ENCODE measurements around the gene SP8. TPM values are rescaled to one million over a fixed set of nuclear protein-coding genes. Genes with fewer than 3 reads are reported as not detected.

Gene SP8
- total and polyA plus RNA-seq, 4 donors = not detected

DNA sequence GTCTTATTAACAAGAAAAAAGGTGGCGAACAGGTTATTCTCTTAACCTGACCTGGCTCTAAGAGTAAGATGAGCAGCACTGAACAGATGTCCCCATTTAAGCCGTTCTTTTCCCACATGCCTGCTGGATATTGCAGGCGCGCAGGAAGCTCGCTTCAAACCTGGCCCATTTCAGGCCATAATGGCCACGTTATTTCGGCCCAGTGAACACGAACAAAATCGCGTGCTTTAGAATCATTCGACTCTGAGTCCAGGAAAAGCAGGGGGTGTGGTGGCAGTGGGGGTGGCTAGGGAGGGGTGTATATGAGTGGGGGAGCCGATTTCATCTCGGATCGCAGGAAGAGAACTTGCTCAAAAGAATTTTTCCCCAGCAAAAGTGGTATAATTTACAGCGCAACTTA lies 6.6 kb upstream of the SP8 start:
- Histone ChIP-seq H3K27me3 (ENCODE audit: control insufficient read depth in 4 of 4, insufficient read depth in 4 of 4, low read length in 3 of 4) (peaks cover 16 to 60% (median 38%) of the 10 kb centered on the region in 4 donors), H3K4me3 (ENCODE audit: low read depth in 1 of 3, low read length in 3 of 3) (no peak overlapping the region), H3K36me3 (ENCODE audit: control insufficient read depth in 4 of 4, insufficient read depth in 3 of 4, low read depth in 1 of 4, low read length in 3 of 4) (no peaks in the 10 kb centered on the region), H3K4me1 (ENCODE audit: control insufficient read depth in 4 of 4, insufficient read depth in 4 of 4, low read length in 3 of 4) (peaks cover 7 to 13% (median 10%) of the 10 kb centered on the region in 4 donors), H3K27ac (ENCODE audit: low read depth in 1 of 2, low read length in 2 of 2) (no peak overlapping the region), H3K9ac (ENCODE audit: low read depth in 1 of 2, low read length in 2 of 2) (no peak overlapping the region), H3K9me3 (ENCODE audit: control insufficient read depth in 4 of 4, low read length in 3 of 4) (peaks cover 0 to 3% (median 1%) of the 10 kb centered on the region in 4 donors)
- no peak for TF ChIP-seq EGR1 (IDR thresholded peaks at IDR 0.05; ENCODE audit: low read depth in 2 of 2)
- TF ChIP-seq, protein P1, sequence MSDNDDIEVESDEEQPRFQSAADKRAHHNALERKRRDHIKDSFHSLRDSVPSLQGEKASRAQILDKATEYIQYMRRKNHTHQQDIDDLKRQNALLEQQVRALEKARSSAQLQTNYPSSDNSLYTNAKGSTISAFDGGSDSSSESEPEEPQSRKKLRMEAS (IDR thresholded peaks at IDR 0.05) = no peak
- TF ChIP-seq, protein P2, sequence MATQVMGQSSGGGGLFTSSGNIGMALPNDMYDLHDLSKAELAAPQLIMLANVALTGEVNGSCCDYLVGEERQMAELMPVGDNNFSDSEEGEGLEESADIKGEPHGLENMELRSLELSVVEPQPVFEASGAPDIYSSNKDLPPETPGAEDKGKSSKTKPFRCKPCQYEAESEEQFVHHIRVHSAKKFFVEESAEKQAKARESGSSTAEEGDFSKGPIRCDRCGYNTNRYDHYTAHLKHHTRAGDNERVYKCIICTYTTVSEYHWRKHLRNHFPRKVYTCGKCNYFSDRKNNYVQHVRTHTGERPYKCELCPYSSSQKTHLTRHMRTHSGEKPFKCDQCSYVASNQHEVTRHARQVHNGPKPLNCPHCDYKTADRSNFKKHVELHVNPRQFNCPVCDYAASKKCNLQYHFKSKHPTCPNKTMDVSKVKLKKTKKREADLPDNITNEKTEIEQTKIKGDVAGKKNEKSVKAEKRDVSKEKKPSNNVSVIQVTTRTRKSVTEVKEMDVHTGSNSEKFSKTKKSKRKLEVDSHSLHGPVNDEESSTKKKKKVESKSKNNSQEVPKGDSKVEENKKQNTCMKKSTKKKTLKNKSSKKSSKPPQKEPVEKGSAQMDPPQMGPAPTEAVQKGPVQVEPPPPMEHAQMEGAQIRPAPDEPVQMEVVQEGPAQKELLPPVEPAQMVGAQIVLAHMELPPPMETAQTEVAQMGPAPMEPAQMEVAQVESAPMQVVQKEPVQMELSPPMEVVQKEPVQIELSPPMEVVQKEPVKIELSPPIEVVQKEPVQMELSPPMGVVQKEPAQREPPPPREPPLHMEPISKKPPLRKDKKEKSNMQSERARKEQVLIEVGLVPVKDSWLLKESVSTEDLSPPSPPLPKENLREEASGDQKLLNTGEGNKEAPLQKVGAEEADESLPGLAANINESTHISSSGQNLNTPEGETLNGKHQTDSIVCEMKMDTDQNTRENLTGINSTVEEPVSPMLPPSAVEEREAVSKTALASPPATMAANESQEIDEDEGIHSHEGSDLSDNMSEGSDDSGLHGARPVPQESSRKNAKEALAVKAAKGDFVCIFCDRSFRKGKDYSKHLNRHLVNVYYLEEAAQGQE (IDR thresholded peaks at IDR 0.05) = no peak
- no peak for TF ChIP-seq RXRA (IDR thresholded peaks at IDR 0.05)
- no peak for TF ChIP-seq HNF4G (IDR thresholded peaks at IDR 0.05)
- TF ChIP-seq, protein P3, sequence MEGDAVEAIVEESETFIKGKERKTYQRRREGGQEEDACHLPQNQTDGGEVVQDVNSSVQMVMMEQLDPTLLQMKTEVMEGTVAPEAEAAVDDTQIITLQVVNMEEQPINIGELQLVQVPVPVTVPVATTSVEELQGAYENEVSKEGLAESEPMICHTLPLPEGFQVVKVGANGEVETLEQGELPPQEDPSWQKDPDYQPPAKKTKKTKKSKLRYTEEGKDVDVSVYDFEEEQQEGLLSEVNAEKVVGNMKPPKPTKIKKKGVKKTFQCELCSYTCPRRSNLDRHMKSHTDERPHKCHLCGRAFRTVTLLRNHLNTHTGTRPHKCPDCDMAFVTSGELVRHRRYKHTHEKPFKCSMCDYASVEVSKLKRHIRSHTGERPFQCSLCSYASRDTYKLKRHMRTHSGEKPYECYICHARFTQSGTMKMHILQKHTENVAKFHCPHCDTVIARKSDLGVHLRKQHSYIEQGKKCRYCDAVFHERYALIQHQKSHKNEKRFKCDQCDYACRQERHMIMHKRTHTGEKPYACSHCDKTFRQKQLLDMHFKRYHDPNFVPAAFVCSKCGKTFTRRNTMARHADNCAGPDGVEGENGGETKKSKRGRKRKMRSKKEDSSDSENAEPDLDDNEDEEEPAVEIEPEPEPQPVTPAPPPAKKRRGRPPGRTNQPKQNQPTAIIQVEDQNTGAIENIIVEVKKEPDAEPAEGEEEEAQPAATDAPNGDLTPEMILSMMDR (IDR thresholded peaks at IDR 0.05; ENCODE audit: low read depth, low read length, missing input control) = no peak
- TF ChIP-seq, protein P4, sequence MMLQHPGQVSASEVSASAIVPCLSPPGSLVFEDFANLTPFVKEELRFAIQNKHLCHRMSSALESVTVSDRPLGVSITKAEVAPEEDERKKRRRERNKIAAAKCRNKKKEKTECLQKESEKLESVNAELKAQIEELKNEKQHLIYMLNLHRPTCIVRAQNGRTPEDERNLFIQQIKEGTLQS (IDR thresholded peaks at IDR 0.05) = no peak
- TF ChIP-seq, protein P5, sequence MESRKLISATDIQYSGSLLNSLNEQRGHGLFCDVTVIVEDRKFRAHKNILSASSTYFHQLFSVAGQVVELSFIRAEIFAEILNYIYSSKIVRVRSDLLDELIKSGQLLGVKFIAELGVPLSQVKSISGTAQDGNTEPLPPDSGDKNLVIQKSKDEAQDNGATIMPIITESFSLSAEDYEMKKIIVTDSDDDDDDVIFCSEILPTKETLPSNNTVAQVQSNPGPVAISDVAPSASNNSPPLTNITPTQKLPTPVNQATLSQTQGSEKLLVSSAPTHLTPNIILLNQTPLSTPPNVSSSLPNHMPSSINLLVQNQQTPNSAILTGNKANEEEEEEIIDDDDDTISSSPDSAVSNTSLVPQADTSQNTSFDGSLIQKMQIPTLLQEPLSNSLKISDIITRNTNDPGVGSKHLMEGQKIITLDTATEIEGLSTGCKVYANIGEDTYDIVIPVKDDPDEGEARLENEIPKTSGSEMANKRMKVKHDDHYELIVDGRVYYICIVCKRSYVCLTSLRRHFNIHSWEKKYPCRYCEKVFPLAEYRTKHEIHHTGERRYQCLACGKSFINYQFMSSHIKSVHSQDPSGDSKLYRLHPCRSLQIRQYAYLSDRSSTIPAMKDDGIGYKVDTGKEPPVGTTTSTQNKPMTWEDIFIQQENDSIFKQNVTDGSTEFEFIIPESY (IDR thresholded peaks at IDR 0.05) = no peak
- TF ChIP-seq FOXA1 (IDR thresholded peaks at IDR 0.05) = no peak
- DNase-seq (ENCODE audit: low spot score) = no peak
- WGBS = 14% methylated on average over 15 of the region's 15 CpGs

DNA sequence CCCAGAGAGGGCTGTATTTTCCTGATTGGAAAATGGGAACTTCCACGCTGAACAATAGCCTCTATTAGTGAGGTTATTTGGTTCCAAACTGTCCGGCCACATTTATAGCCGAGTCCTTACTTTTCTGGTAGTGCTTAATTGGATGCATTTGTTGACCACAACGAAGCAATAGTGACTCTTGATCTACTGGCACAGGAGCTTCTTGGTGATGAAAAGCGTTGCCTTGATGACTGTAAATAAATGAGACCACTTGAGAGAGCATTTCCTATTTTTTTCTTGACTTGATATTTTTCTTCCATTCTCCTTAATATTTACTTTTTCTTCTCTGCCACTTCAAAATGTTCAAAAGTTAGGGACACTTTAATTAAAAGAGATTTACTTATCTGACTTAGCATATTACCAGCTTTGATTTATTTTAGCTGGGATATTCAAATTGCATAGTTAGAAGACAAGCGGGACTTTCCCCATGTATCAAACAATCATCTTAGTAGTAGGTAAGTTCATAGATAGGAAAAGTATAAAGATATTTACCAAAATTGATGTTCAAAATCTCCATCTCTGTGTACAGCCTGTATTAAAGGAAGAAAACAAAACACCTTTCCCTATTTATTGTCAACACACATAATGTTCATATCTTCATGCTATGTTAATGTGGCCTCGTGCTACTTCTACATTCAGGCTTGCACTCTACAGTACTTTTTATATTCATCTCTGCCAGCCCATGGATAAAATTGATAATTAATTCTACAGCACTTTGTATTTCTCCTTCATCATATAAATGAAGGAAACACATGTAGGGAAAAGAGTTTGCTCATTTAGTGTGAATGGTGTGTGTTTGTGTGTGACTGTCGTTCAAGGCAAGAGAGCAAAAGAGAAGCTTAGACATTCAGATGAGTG lies 5.1 kb upstream of the SP8 start:
- no peak for DNase-seq (ENCODE audit: low spot score)
- TF ChIP-seq HNF4G (IDR thresholded peaks at IDR 0.05) = no peak
- TF ChIP-seq, protein P4 (IDR thresholded peaks at IDR 0.05) = no peak
- TF ChIP-seq, protein P1 (IDR thresholded peaks at IDR 0.05) = no peak
- TF ChIP-seq, protein P5 (IDR thresholded peaks at IDR 0.05) = no peak
- TF ChIP-seq, protein P2 (IDR thresholded peaks at IDR 0.05) = no peak
- no peak for TF ChIP-seq JUND (IDR thresholded peaks at IDR 0.05)

More for the DNA sequence above, 5.1 kb upstream of the SP8 start:
- H3K4me1 ChIP-seq (ENCODE audit: control insufficient read depth in 4 of 4, insufficient read depth in 4 of 4, low read length in 3 of 4) = peaks cover 2 to 8% (median 5%) of the 10 kb centered on the region in 4 donors
- peaks cover 15 to 66% (median 41%) of the 10 kb centered on the region in 4 donors for H3K27me3 ChIP-seq (ENCODE audit: control insufficient read depth in 4 of 4, insufficient read depth in 4 of 4, low read length in 3 of 4)
- no peak overlapping the region for H3K9ac ChIP-seq (ENCODE audit: low read depth in 1 of 2, low read length in 2 of 2)
- WGBS = 10% methylated on average over 8 of the region's 8 CpGs
- H3K4me3 ChIP-seq (ENCODE audit: low read depth in 1 of 3, low read length in 3 of 3) = no peak overlapping the region
- no peaks in the 10 kb centered on the region for H3K36me3 ChIP-seq (ENCODE audit: control insufficient read depth in 4 of 4, insufficient read depth in 3 of 4, low read depth in 1 of 4, low read length in 3 of 4)
- no peak overlapping the region for H3K27ac ChIP-seq (ENCODE audit: low read depth in 1 of 2, low read length in 2 of 2)
- peaks cover 0 to 10% (median 3%) of the 10 kb centered on the region in 4 donors for H3K9me3 ChIP-seq (ENCODE audit: control insufficient read depth in 4 of 4, low read length in 3 of 4)
